Erythroblast (primary cell): ENCODE results near the gene KCNH6.

ENCODE experiments used
- DNase-seq, 2 experiments: peaks; one replicate each; lab custom pipeline; 2025; lab: John Stamatoyannopoulos, UW
- GATA1 ChIP-seq: IDR thresholded peaks from 2 replicates; pipeline ENCODE4 v1.6.1; 2011; ENCODE audit warnings: low read depth, mild to moderate bottlenecking, control low read depth, low read length, moderate library complexity
- POLR2A ChIP-seq: IDR thresholded peaks from 2 replicates; pipeline ENCODE4 v1.6.1; 2011; ENCODE audit warnings: mild to moderate bottlenecking, low read length

Gene KCNH6

GRCh38 chr17:63526861-63527260, 3.7 kb downstream of the KCNH6 start:
- no peak for DNase-seq
- TF ChIP-seq POLR2A (no peak), GATA1 (no peak)

GRCh38 chr17:63528183-63528582, 5.0 kb downstream of the KCNH6 start:
- no peak for DNase-seq
- no peak for TF ChIP-seq POLR2A
- no peak for TF ChIP-seq GATA1

DNA sequence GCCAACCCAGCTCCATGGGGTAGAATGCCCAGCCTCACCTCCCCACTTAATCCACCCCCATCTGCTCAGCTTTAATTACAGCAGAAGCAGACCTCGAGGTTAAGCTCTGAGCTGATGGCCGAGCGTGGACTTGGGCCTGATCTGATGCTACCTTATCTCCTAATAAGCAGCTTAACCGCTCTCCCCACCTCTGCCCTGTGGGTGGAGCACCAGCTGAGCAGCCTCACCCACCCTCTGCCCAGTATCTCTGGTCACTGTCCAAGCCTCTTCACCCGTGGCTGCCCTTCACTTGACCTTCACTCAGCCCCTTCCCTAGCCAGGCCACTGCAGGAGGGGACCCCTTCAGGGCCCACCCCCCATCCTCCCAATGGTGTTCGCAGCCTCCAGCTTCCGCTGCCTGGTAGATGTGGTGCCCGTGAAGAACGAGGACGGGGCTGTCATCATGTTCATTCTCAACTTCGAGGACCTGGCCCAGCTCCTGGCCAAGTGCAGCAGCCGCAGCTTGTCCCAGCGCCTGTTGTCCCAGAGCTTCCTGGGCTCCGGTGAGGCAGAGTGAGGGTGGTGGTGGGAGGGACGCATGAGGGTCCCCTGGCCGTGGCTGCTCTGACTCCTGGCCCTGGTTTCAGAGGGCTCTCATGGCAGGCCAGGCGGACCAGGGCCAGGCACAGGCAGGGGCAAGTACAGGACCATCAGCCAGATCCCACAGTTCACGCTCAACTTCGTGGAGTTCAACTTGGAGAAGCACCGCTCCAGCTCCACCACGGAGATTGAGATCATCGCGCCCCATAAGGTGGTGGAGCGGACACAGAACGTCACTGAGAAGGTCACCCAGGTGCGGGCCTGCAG, 6.8 kb downstream of the KCNH6 start:
- DNase-seq, result peak; percentile 74 to 87
- TF ChIP-seq GATA1 (no peak), POLR2A (no peak)

- no peak for DNase-seq
- no peak for TF ChIP-seq GATA1
- TF ChIP-seq POLR2A, result no peak
These were observed 7.4 kb downstream of the KCNH6 start for GRCh38 chr17:63530557-63531021.

DNA sequence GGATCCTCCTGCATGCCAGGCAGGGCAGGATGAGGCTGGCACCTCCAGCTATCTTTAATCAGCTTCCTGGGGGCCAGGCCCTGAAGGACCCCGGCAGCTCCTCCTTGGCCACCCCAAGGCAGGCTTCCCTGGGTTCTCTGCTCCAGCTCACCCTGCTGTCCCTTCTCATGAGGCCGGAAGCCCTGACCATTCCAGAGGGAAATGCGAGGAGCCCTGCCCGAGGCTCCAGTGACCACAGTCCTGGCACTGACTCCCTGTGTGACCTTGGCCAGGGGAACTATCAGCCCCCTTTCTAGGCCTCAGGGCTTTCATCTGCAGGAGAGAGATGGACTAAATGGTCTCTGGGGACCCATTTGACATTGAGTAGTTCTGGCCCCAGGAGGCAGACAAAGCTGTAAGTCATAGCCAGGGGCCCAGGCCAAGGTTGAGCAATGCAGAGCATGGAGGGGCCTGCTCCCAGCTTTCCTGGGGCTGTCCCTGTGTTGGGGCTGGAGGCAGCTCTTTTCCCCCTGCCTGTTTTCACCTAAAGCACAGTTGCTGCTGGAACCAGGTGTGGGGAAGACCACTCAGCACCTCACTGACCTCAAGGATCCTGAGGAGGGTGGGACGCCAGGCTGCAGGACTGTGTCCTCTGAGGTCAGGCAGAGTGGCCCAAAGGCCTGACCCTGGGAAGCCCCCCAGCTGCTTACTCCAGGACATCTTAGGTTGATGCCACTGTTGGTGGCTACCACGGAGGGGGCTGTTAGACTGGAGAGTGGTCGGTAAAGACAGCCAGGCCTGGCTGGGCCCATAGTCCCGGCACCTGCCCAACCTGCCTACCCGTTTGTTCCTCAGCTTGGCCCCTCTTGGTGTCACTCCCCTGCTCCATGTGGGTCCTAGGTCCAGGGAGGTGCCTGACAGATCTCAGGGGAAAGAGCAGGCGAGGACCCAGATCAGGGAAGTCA, 8.1 kb downstream of the KCNH6 start:
- DNase-seq, result no peak
- TF ChIP-seq POLR2A (no peak), GATA1 (no peak)

DNA sequence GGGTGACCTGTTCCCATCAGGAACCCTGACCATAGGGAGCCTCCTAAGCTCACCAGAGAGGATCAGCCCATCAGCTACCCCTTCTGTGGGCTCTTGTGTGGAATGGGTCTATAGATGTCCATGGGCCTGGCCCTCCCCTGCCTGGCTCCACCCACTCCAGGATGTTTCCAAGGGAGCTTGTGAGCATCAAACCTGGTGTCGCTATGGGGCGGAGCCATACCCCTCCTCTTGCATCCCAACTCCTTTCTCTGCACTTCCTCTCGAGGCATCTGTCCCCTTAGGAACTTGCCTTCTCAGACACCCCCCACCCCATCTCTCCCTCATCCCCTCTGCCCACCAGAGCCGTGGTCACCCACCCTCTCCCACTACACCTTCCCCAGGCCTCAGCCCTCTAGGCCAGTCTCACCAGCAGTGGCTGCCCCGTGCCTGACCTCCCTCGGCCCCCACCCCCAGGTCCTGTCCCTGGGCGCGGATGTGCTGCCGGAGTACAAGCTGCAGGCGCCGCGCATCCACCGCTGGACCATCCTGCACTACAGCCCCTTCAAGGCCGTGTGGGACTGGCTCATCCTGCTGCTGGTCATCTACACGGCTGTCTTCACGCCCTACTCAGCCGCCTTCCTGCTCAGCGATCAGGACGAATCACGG, 10.4 kb downstream of the KCNH6 start:
- no peak for DNase-seq
- no peak for TF ChIP-seq GATA1
- no peak for TF ChIP-seq POLR2A

DNA sequence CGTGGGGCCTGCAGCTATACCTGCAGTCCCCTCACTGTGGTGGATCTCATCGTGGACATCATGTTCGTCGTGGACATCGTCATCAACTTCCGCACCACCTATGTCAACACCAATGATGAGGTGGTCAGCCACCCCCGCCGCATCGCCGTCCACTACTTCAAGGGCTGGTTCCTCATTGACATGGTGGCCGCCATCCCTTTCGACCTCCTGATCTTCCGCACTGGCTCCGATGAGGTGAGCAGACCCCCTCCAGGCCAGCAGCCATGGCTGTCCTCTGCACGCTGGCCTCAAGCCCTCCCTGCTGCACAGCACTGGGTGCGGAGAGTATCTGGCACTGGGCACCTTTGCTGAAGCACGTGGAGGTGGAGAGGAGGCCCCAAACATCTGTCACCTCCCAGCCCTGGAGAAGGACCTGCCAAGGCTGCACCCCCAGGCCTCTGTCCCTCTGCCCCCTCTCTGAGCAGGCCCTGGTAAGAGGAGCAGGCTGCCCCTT, 11.0 kb downstream of the KCNH6 start:
- TF ChIP-seq POLR2A (no peak), GATA1 (no peak)
- no peak for DNase-seq

DNA sequence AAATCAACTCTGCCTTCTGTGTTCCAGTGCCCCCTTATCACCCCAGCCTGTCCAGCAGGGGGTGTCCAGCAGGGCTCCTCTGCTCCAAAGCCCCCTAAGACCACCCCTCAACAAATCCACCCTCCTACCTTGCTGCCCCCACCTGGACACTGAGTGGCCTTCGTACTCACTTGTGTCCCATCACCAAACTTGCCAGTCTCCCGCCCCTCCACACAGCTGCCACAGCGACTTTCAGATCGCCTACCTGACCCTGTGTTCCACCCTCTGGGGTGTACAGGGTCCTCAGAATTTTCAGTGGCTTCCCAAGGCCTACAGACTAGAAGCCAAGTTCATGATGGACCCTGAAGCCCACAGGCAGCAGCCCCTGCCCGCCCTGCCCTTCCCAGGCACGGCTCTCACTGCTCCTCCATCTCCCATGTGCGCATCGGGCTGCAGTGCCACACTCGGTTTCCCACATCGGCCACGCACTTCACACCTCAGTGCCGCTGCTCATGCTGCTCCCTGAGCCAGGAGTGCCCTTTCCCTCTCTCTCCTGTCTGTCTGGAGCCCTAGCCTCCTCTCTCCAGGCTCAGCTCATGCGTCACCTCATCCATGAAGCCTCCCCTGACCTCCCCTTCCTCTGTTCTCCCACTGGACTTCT, 11.8 kb downstream of the KCNH6 start:
- TF ChIP-seq POLR2A (no peak), GATA1 (no peak)
- no peak for DNase-seq

GRCh38 chr17:63535640-63536039, 12.5 kb downstream of the KCNH6 start:
- no peak for DNase-seq
- TF ChIP-seq GATA1 (no peak), POLR2A (no peak)

DNA sequence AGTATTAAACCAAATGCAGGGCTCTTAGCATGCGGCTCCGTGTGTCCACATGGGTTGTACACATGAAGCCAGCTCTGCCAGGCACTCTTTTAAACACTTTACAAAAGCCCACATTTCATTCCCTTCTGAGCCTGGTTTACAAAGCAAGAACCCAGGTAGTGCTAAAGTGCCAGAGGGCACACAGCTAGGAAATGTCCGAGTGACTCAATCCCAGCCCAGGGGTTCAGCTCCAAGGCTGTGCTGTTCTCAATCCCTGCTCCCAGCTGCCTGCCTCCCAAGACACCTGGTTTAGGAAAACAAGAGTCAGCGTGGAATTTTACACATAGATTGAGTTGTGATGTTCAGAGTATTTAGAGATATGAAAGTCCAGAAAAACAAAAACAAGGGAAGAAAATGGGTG, 13.8 kb downstream of the KCNH6 start:
- TF ChIP-seq POLR2A (no peak), GATA1 (no peak)
- DNase-seq, result no peak

DNA sequence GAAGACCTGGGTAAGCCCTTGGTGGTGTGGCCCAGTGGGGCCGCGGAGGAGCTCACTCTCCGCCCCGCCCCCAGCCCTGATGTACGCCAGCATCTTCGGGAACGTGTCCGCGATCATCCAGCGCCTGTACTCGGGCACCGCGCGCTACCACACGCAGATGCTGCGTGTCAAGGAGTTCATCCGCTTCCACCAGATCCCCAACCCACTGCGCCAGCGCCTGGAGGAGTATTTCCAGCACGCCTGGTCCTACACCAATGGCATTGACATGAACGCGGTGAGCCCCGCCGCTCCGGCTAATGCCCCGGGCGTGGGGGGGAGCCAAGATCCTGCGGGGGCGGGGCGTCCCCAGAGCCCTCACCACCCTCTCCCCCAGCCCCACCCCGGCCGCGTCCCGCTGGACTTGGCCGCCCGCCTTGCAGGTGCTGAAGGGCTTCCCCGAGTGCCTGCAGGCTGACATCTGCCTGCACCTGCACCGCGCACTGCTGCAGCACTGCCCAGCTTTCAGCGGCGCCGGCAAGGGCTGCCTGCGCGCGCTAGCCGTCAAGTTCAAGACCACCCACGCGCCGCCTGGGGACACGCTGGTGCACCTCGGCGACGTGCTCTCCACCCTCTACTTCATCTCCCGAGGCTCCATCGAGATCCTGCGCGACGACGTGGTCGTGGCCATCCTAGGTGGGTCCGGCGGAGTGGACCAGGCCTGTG, 15.0 kb downstream of the KCNH6 start:
- no peak for DNase-seq

GRCh38 chr17:63538693-63539595, 15.8 kb downstream of the KCNH6 start:
- TF ChIP-seq POLR2A (no peak), GATA1 (no peak)
- DNase-seq, result no peak

More for the DNA sequence above, 15.0 kb downstream of the KCNH6 start:
- TF ChIP-seq GATA1 (no peak), POLR2A (no peak)
